ENCODE data around the gene RAD51C. TPM values are rescaled to one million over a fixed set of nuclear protein-coding genes. Genes with fewer than 3 reads are reported as not detected.

RAD51C gene
- total and polyA plus RNA-seq, 9 of the 15 experiments (the other 6 are each of a cell fraction or from before 2014, with no cell fraction given) = 93.9 to 341 (median 135) TPM

- TF ChIP-seq ELK1 (CRISPR knock-in tag; IDR thresholded peaks at IDR 0.05) (no peak), MXI1 (IDR thresholded peaks at IDR 0.05; ENCODE audit: low read depth, low read length) (no peak), TEAD4 (IDR thresholded peaks at IDR 0.05; ENCODE audit: low read length) (peak; percentile 55), TEAD4 (CRISPR knock-in tag; IDR thresholded peaks at IDR 0.05; ENCODE audit: borderline replicate concordance) (no peak), TCF3 (CRISPR knock-in tag; IDR thresholded peaks at IDR 0.05) (peak; percentile 54), RBM39 (optimal IDR thresholded peaks at IDR 0.05; ENCODE audit: low read depth, low read length) (no peak), CREB1 (IDR thresholded peaks at IDR 0.05) (no peak), CREB1 (CRISPR knock-in tag; IDR thresholded peaks at IDR 0.05) (0 out of 2 replicates have a peak, but pooled peaks have one; percentile 12), TAL1 (IDR thresholded peaks at IDR 0.05) (peak; percentile 36; the same call in 1 of the 2 replicates), ZNF584 (CRISPR knock-in tag; IDR thresholded peaks at IDR 0.05; ENCODE audit: low read depth) (0 out of 2 replicates have a peak, but pooled peaks have one; percentile 46), JUNB (CRISPR knock-in tag; conservative IDR thresholded peaks at IDR 0.05) (no peak), FOXM1 (IDR thresholded peaks at IDR 0.05; ENCODE audit: low read depth) (no peak), FOXM1 (CRISPR knock-in tag; IDR thresholded peaks at IDR 0.05; ENCODE audit: low read depth) (0 out of 2 replicates have a peak, but pooled peaks have one; percentile 20)
- TF ChIP-seq, protein P1, sequence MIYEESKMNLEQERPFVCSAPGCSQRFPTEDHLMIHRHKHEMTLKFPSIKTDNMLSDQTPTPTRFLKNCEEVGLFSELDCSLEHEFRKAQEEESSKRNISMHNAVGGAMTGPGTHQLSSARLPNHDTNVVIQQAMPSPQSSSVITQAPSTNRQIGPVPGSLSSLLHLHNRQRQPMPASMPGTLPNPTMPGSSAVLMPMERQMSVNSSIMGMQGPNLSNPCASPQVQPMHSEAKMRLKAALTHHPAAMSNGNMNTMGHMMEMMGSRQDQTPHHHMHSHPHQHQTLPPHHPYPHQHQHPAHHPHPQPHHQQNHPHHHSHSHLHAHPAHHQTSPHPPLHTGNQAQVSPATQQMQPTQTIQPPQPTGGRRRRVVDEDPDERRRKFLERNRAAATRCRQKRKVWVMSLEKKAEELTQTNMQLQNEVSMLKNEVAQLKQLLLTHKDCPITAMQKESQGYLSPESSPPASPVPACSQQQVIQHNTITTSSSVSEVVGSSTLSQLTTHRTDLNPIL (CRISPR knock-in tag; IDR thresholded peaks at IDR 0.05) = no peak
- TF ChIP-seq, protein P2, sequence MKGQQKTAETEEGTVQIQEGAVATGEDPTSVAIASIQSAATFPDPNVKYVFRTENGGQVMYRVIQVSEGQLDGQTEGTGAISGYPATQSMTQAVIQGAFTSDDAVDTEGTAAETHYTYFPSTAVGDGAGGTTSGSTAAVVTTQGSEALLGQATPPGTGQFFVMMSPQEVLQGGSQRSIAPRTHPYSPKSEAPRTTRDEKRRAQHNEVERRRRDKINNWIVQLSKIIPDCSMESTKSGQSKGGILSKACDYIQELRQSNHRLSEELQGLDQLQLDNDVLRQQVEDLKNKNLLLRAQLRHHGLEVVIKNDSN (CRISPR knock-in tag; IDR thresholded peaks at IDR 0.05) = peak; percentile 90
These were observed 62.8 kb downstream of the RAD51C start (continued) for GRCh38 chr17:58755269-58755576.

All from K562 (cell line).